Loucy (cell line): ENCODE measurements around the gene QRSL1.

Source experiments
- H2AFZ ChIP-seq: fragments of 200-600 bp; sonication (generic); 2 replicates; pipeline ENCODE4 v1.6.0; 2016; ENCODE audit warnings: antibody characterized with exemption, mild to moderate bottlenecking, low read length, moderate library complexity
- H3F3A ChIP-seq: fragments of 200-600 bp; 2 replicates; pipeline ENCODE4 v1.6.0; 2016; ENCODE audit warnings: antibody characterized with exemption, low read depth, mild to moderate bottlenecking
- H3K27me3 ChIP-seq: fragments of 200-600 bp; sonication (generic); 2 replicates; pipeline ENCODE4 v1.6.1; 2014; ENCODE audit warnings: low read length, mild to moderate bottlenecking; ENCODE audit not compliant: insufficient read depth, poor library complexity, severe bottlenecking
- H3K36me3 ChIP-seq: fragments of 200-600 bp; sonication (generic); 2 replicates; pipeline ENCODE4 v1.6.1; 2016; ENCODE audit warnings: low read length; ENCODE audit not compliant: insufficient read depth
- H3K4me1 ChIP-seq: fragments of 200-600 bp; sonication (generic); 2 replicates; pipeline ENCODE4 v1.5.1; 2014; ENCODE audit warnings: low read length, mild to moderate bottlenecking; ENCODE audit not compliant: insufficient read depth, poor library complexity, severe bottlenecking
- H3K4me2 ChIP-seq: fragments of 200-600 bp; sonication (generic); 2 replicates; pipeline ENCODE4 v1.6.0; 2014; ENCODE audit warnings: antibody characterized with exemption, low read length, low read depth, mild to moderate bottlenecking; ENCODE audit not compliant: poor library complexity, severe bottlenecking
- H3K4me3 ChIP-seq: fragments of 200-600 bp; sonication (generic); 2 replicates; pipeline ENCODE4 v1.5.1; 2014; ENCODE audit warnings: low read length, mild to moderate bottlenecking, mixed read lengths; ENCODE audit not compliant: poor library complexity, severe bottlenecking
- H3K79me2 ChIP-seq: fragments of 200-600 bp; sonication (generic); 2 replicates; pipeline ENCODE4 v1.6.1; 2014; ENCODE audit warnings: low read length; ENCODE audit not compliant: insufficient read depth
- H3K9ac ChIP-seq: fragments of 200-600 bp; sonication (generic); 2 replicates; pipeline ENCODE4 v1.6.0; 2014; ENCODE audit warnings: mild to moderate bottlenecking, low read depth, low read length, moderate library complexity; ENCODE audit not compliant: poor library complexity, severe bottlenecking
- H3K9me2 ChIP-seq: fragments of 200-600 bp; sonication (generic); replicated peaks from 2 replicates; pipeline ENCODE4 v1.6.1; 2016; ENCODE audit warnings: low read depth, low read length, mixed read lengths
- H3K9me3 ChIP-seq: fragments of 200-600 bp; sonication (generic); 2 replicates; pipeline ENCODE4 v1.6.1; 2014; ENCODE audit warnings: mild to moderate bottlenecking, antibody characterized with exemption, low read length, low read depth; ENCODE audit not compliant: insufficient read depth
- H4K20me1 ChIP-seq: fragments of 200-600 bp; sonication (generic); 2 replicates; pipeline ENCODE4 v1.6.0; 2014; ENCODE audit warnings: antibody characterized with exemption, low read length, mild to moderate bottlenecking; ENCODE audit not compliant: insufficient read depth, poor library complexity, severe bottlenecking
- EZH2phosphoT487 ChIP-seq: fragments of 200-600 bp; IDR thresholded peaks from 2 replicates; pipeline ENCODE4 v1.6.1; 2018; ENCODE audit warnings: antibody characterized with exemption, mild to moderate bottlenecking, moderate library complexity, borderline replicate concordance
- TF ChIP-seq, protein P1 (sequence below): fragments of 200-600 bp; sonication (generic); conservative IDR thresholded peaks from 2 replicates; pipeline ENCODE4 v1.5.1; 2014; ENCODE audit warnings: mild to moderate bottlenecking, antibody characterized with exemption, low read length

The QRSL1 gene

DNA sequence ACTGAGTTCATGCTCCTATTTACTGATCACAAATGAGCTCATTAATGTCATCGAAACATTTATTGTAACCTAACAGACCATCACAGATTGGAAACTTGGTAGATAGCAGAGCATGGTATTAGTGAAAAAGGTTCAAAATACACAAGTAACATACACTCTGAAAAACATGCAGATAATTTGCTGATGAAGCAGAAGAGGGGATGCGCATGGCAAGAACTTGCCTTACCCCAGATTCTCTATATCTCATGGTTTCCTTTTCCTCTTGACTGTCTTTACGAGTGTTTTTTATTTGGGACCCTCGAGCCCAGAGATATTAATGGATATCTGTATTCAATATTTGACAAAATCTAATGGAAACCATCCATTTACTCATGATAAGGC, 37.6 kb downstream of the QRSL1 start:
- Histone ChIP-seq H3K9me3 (no peaks in the 10 kb centered on the region), H3F3A (no peaks in the 10 kb centered on the region), H3K4me3 (no peak overlapping the region), H3K9me2 (no peaks in the 10 kb centered on the region), H3K36me3 (peaks cover 30% of the 10 kb centered on the region), H4K20me1 (no peaks in the 10 kb centered on the region), H3K9ac (no peak overlapping the region), H3K27me3 (no peaks in the 10 kb centered on the region), H2AFZ (no peak overlapping the region), H3K4me1 (no peaks in the 10 kb centered on the region), H3K4me2 (no peak overlapping the region), H3K79me2 (no peaks in the 10 kb centered on the region)
- TF ChIP-seq, protein P1, sequence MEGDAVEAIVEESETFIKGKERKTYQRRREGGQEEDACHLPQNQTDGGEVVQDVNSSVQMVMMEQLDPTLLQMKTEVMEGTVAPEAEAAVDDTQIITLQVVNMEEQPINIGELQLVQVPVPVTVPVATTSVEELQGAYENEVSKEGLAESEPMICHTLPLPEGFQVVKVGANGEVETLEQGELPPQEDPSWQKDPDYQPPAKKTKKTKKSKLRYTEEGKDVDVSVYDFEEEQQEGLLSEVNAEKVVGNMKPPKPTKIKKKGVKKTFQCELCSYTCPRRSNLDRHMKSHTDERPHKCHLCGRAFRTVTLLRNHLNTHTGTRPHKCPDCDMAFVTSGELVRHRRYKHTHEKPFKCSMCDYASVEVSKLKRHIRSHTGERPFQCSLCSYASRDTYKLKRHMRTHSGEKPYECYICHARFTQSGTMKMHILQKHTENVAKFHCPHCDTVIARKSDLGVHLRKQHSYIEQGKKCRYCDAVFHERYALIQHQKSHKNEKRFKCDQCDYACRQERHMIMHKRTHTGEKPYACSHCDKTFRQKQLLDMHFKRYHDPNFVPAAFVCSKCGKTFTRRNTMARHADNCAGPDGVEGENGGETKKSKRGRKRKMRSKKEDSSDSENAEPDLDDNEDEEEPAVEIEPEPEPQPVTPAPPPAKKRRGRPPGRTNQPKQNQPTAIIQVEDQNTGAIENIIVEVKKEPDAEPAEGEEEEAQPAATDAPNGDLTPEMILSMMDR = no peak
- TF ChIP-seq EZH2phosphoT487 = no peak

GRCh38 chr6:106670236-106670635, 40.9 kb downstream of the QRSL1 start:
- Histone ChIP-seq H3K4me2 (no peak overlapping the region), H4K20me1 (no peaks in the 10 kb centered on the region), H3K9me3 (no peaks in the 10 kb centered on the region), H3K27me3 (no peaks in the 10 kb centered on the region), H3K4me1 (no peaks in the 10 kb centered on the region), H3K36me3 (peaks cover 6% of the 10 kb centered on the region; the same call in 1 of the 2 replicates), H3K9ac (no peak overlapping the region), H3F3A (no peaks in the 10 kb centered on the region), H3K9me2 (no peaks in the 10 kb centered on the region), H2AFZ (no peak overlapping the region), H3K4me3 (no peak overlapping the region), H3K79me2 (no peaks in the 10 kb centered on the region)
- TF ChIP-seq, protein P1 = no peak
- TF ChIP-seq EZH2phosphoT487 = no peak

DNA sequence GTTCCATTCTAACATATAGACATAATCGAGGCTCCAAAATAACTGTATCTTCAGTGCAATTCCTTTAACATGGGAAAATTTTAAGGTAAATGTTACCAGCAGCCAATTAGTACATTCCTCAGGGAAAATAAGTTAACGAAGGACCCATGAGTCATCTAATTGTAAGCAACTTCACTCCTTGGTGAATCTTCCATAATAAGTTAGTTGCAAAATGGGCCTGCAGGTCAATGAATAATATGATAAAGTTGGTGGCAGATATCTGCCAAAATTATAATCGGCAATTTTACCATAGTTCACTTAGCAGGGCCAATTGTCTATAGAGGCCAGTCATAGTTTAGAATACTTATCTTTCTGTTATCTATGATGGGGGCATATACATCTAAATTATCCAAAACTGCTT, 42.3 kb downstream of the QRSL1 start:
- Histone ChIP-seq H3F3A (no peaks in the 10 kb centered on the region), H3K4me3 (no peak overlapping the region), H3K4me1 (no peaks in the 10 kb centered on the region), H4K20me1 (no peaks in the 10 kb centered on the region), H3K9me2 (no peaks in the 10 kb centered on the region), H3K36me3 (no peaks in the 10 kb centered on the region), H3K9me3 (no peaks in the 10 kb centered on the region), H3K9ac (no peak overlapping the region), H3K4me2 (no peak overlapping the region), H3K27me3 (no peaks in the 10 kb centered on the region), H3K79me2 (no peaks in the 10 kb centered on the region), H2AFZ (no peak overlapping the region)
- TF ChIP-seq, protein P1 = no peak
- no peak for TF ChIP-seq EZH2phosphoT487
